ENCODE data around the gene TOX3. TPM values are rescaled to one million over a fixed set of nuclear protein-coding genes. Genes with fewer than 3 reads are reported as not detected.

The TOX3 gene
- total and polyA plus RNA-seq, 5 donors from 2014 or later = not detected

- peaks cover 0 to under 1% of the 10 kb centered on the region in 2 experiments for H3K9me3 ChIP-seq (ENCODE audit: control insufficient read depth in 2 of 2, low read length in 2 of 2)
- no peaks in the 10 kb centered on the region for H3K27me3 Mint-ChIP-seq
- no peak for DNase-seq
- H3K4me3 ChIP-seq (ENCODE audit: low read depth, low read length) = no peak overlapping the region
- no peaks in the 10 kb centered on the region for H3K4me1 ChIP-seq (ENCODE audit: control insufficient read depth, insufficient read depth, low read length, poor library complexity, severe bottlenecking)
- no peak overlapping the region for H3K27ac Mint-ChIP-seq
- ATAC-seq (ENCODE audit: low read depth in 2 of 2) = no peak
- H3K4me3 Mint-ChIP-seq = no peak overlapping the region
- no peaks in the 10 kb centered on the region for H3K36me3 Mint-ChIP-seq
- no peak overlapping the region for H3K27ac ChIP-seq (ENCODE audit: insufficient read depth, low read length, poor library complexity, severe bottlenecking)
- no peaks in the 10 kb centered on the region for H3K27me3 ChIP-seq (ENCODE audit: control insufficient read depth, insufficient read depth, low read length)
- peaks cover 0 to 3% (median 0%) of the 10 kb centered on the region in 4 donors for H3K4me1 Mint-ChIP-seq
- no peaks in the 10 kb centered on the region for H3K36me3 ChIP-seq (ENCODE audit: control insufficient read depth, insufficient read depth, low read length)
- H3K9me3 Mint-ChIP-seq = peaks cover 0 to 7% (median 5%) of the 10 kb centered on the region in 7 donors
Observed at GRCh38 chr16:52411011-52411410, 135.9 kb downstream of the TOX3 start.

GRCh38 chr16:52408191-52408845 is 138.6 kb downstream of the TOX3 start:
- Mint-ChIP-seq H3K27me3 (no peaks in the 10 kb centered on the region), H3K27ac (no peak overlapping the region)

GRCh38 chr16:52407778-52408177 is 139.2 kb downstream of the TOX3 start:
- Histone ChIP-seq H3K27me3 (ENCODE audit: control insufficient read depth, insufficient read depth, low read length) (no peaks in the 10 kb centered on the region), H3K27ac (ENCODE audit: insufficient read depth, low read length, poor library complexity, severe bottlenecking) (no peak overlapping the region), H3K9me3 (ENCODE audit: control insufficient read depth in 2 of 2, low read length in 2 of 2) (peaks cover 0 to 1% of the 10 kb centered on the region in 2 experiments), H3K4me1 (ENCODE audit: control insufficient read depth, insufficient read depth, low read length, poor library complexity, severe bottlenecking) (no peaks in the 10 kb centered on the region), H3K4me3 (ENCODE audit: low read depth, low read length) (no peak overlapping the region), H3K36me3 (ENCODE audit: control insufficient read depth, insufficient read depth, low read length) (no peaks in the 10 kb centered on the region)
- H3K9me3 Mint-ChIP-seq = peaks cover 0 to 6% (median 3%) of the 10 kb centered on the region in 7 donors
- H3K27me3 Mint-ChIP-seq = no peaks in the 10 kb centered on the region
- DNase-seq = no peak
- no peak overlapping the region for H3K27ac Mint-ChIP-seq
- ATAC-seq (ENCODE audit: low read depth in 2 of 2) = no peak
- peaks cover 0 to 3% (median 0%) of the 10 kb centered on the region in 4 donors for H3K4me1 Mint-ChIP-seq
- no peaks in the 10 kb centered on the region for H3K36me3 Mint-ChIP-seq
- H3K4me3 Mint-ChIP-seq = no peak overlapping the region

More at GRCh38 chr16:52408191-52408845, 138.6 kb downstream of the TOX3 start:
- Mint-ChIP-seq H3K36me3 (no peaks in the 10 kb centered on the region), H3K4me3 (no peak overlapping the region), H3K9me3 (peaks cover 0 to 6% (median 2%) of the 10 kb centered on the region in 7 donors), H3K4me1 (peaks cover 0 to 3% (median 0%) of the 10 kb centered on the region in 4 donors)
- H3K4me3 ChIP-seq (ENCODE audit: low read depth, low read length) = no peak overlapping the region
- ATAC-seq (ENCODE audit: low read depth in 2 of 2) (no peak), DNase-seq (no peak)
- H3K27me3 ChIP-seq (ENCODE audit: control insufficient read depth, insufficient read depth, low read length) = no peaks in the 10 kb centered on the region
- no peaks in the 10 kb centered on the region for H3K4me1 ChIP-seq (ENCODE audit: control insufficient read depth, insufficient read depth, low read length, poor library complexity, severe bottlenecking)
- no peaks in the 10 kb centered on the region for H3K36me3 ChIP-seq (ENCODE audit: control insufficient read depth, insufficient read depth, low read length)
- no peak overlapping the region for H3K27ac ChIP-seq (ENCODE audit: insufficient read depth, low read length, poor library complexity, severe bottlenecking)
- peaks cover 0 to 1% of the 10 kb centered on the region in 2 experiments for H3K9me3 ChIP-seq (ENCODE audit: control insufficient read depth in 2 of 2, low read length in 2 of 2)

GRCh38 chr16:52405441-52405840 is 141.5 kb downstream of the TOX3 start:
- Histone ChIP-seq H3K27me3 (ENCODE audit: control insufficient read depth, insufficient read depth, low read length) (no peaks in the 10 kb centered on the region), H3K4me1 (ENCODE audit: control insufficient read depth, insufficient read depth, low read length, poor library complexity, severe bottlenecking) (no peaks in the 10 kb centered on the region), H3K27ac (ENCODE audit: insufficient read depth, low read length, poor library complexity, severe bottlenecking) (no peak overlapping the region), H3K4me3 (ENCODE audit: low read depth, low read length) (no peak overlapping the region), H3K36me3 (ENCODE audit: control insufficient read depth, insufficient read depth, low read length) (no peaks in the 10 kb centered on the region), H3K9me3 (ENCODE audit: control insufficient read depth in 2 of 2, low read length in 2 of 2) (peaks cover 0 to 1% of the 10 kb centered on the region in 2 experiments)
- DNase-seq (no peak), ATAC-seq (ENCODE audit: low read depth in 2 of 2) (no peak)
- no peaks in the 10 kb centered on the region for H3K36me3 Mint-ChIP-seq
- peaks cover 0 to 3% (median 0%) of the 10 kb centered on the region in 4 donors for H3K4me1 Mint-ChIP-seq
- H3K9me3 Mint-ChIP-seq = peaks cover 0 to 6% (median 4%) of the 10 kb centered on the region in 7 donors
- H3K27me3 Mint-ChIP-seq = no peaks in the 10 kb centered on the region
- H3K4me3 Mint-ChIP-seq = no peak overlapping the region
- H3K27ac Mint-ChIP-seq = no peak overlapping the region

GRCh38 chr16:52404546-52404945 is 142.4 kb downstream of the TOX3 start:
- no peaks in the 10 kb centered on the region for H3K4me1 ChIP-seq (ENCODE audit: control insufficient read depth, insufficient read depth, low read length, poor library complexity, severe bottlenecking)
- H3K27ac Mint-ChIP-seq = no peak overlapping the region
- H3K4me3 ChIP-seq (ENCODE audit: low read depth, low read length) = no peak overlapping the region
- H3K27me3 ChIP-seq (ENCODE audit: control insufficient read depth, insufficient read depth, low read length) = no peaks in the 10 kb centered on the region
- no peaks in the 10 kb centered on the region for H3K36me3 ChIP-seq (ENCODE audit: control insufficient read depth, insufficient read depth, low read length)
- H3K36me3 Mint-ChIP-seq = no peaks in the 10 kb centered on the region
- H3K4me3 Mint-ChIP-seq = no peak overlapping the region
- H3K27me3 Mint-ChIP-seq = no peaks in the 10 kb centered on the region
- DNase-seq = no peak
- no peak overlapping the region for H3K27ac ChIP-seq (ENCODE audit: insufficient read depth, low read length, poor library complexity, severe bottlenecking)
- H3K9me3 Mint-ChIP-seq = peaks cover 0 to 6% (median 4%) of the 10 kb centered on the region in 7 donors
- peaks cover 0 to 1% of the 10 kb centered on the region in 2 experiments for H3K9me3 ChIP-seq (ENCODE audit: control insufficient read depth in 2 of 2, low read length in 2 of 2)
- peaks cover 0 to 3% (median 0%) of the 10 kb centered on the region in 4 donors for H3K4me1 Mint-ChIP-seq
- no peak for ATAC-seq (ENCODE audit: low read depth in 2 of 2)

- Mint-ChIP-seq H3K27ac (no peak overlapping the region), H3K4me3 (no peak overlapping the region), H3K9me3 (peaks cover 0 to 12% (median 8%) of the 10 kb centered on the region in 7 donors), H3K4me1 (no peaks in the 10 kb centered on the region), H3K27me3 (no peaks in the 10 kb centered on the region), H3K36me3 (no peaks in the 10 kb centered on the region)
- Histone ChIP-seq H3K9me3 (ENCODE audit: control insufficient read depth in 2 of 2, low read length in 2 of 2) (no peaks in the 10 kb centered on the region), H3K4me1 (ENCODE audit: control insufficient read depth, insufficient read depth, low read length, poor library complexity, severe bottlenecking) (no peaks in the 10 kb centered on the region), H3K36me3 (ENCODE audit: control insufficient read depth, insufficient read depth, low read length) (no peaks in the 10 kb centered on the region), H3K27ac (ENCODE audit: insufficient read depth, low read length, poor library complexity, severe bottlenecking) (no peak overlapping the region), H3K4me3 (ENCODE audit: low read depth, low read length) (no peak overlapping the region), H3K27me3 (ENCODE audit: control insufficient read depth, insufficient read depth, low read length) (no peaks in the 10 kb centered on the region)
- no peak for DNase-seq
- no peak for ATAC-seq (ENCODE audit: low read depth in 2 of 2)
Observed at GRCh38 chr16:52399116-52399515, 147.8 kb downstream of the TOX3 start.

GRCh38 chr16:52398491-52398960 is 148.4 kb downstream of the TOX3 start:
- DNase-seq = no peak
- Histone ChIP-seq H3K27ac (ENCODE audit: insufficient read depth, low read length, poor library complexity, severe bottlenecking) (no peak overlapping the region), H3K4me3 (ENCODE audit: low read depth, low read length) (no peak overlapping the region), H3K4me1 (ENCODE audit: control insufficient read depth, insufficient read depth, low read length, poor library complexity, severe bottlenecking) (no peaks in the 10 kb centered on the region), H3K36me3 (ENCODE audit: control insufficient read depth, insufficient read depth, low read length) (no peaks in the 10 kb centered on the region), H3K9me3 (ENCODE audit: control insufficient read depth in 2 of 2, low read length in 2 of 2) (no peaks in the 10 kb centered on the region), H3K27me3 (ENCODE audit: control insufficient read depth, insufficient read depth, low read length) (no peaks in the 10 kb centered on the region)
- ATAC-seq (ENCODE audit: low read depth in 2 of 2) = no peak
- no peaks in the 10 kb centered on the region for H3K36me3 Mint-ChIP-seq
- H3K4me1 Mint-ChIP-seq = no peaks in the 10 kb centered on the region
- H3K9me3 Mint-ChIP-seq = peaks cover 0 to 12% (median 8%) of the 10 kb centered on the region in 7 donors
- no peak overlapping the region for H3K27ac Mint-ChIP-seq
- no peak overlapping the region for H3K4me3 Mint-ChIP-seq
- H3K27me3 Mint-ChIP-seq = no peaks in the 10 kb centered on the region

- no peaks in the 10 kb centered on the region for H3K4me1 Mint-ChIP-seq
- H3K4me3 Mint-ChIP-seq = no peak overlapping the region
- H3K36me3 Mint-ChIP-seq = no peaks in the 10 kb centered on the region
- Histone ChIP-seq H3K27ac (ENCODE audit: insufficient read depth, low read length, poor library complexity, severe bottlenecking) (no peak overlapping the region), H3K9me3 (ENCODE audit: control insufficient read depth in 2 of 2, low read length in 2 of 2) (no peaks in the 10 kb centered on the region), H3K4me3 (ENCODE audit: low read depth, low read length) (no peak overlapping the region), H3K36me3 (ENCODE audit: control insufficient read depth, insufficient read depth, low read length) (no peaks in the 10 kb centered on the region), H3K4me1 (ENCODE audit: control insufficient read depth, insufficient read depth, low read length, poor library complexity, severe bottlenecking) (no peaks in the 10 kb centered on the region), H3K27me3 (ENCODE audit: control insufficient read depth, insufficient read depth, low read length) (no peaks in the 10 kb centered on the region)
- no peak overlapping the region for H3K27ac Mint-ChIP-seq
- no peak for DNase-seq
- no peaks in the 10 kb centered on the region for H3K27me3 Mint-ChIP-seq
- H3K9me3 Mint-ChIP-seq = peaks cover 0 to 12% (median 5%) of the 10 kb centered on the region in 7 donors
- ATAC-seq (ENCODE audit: low read depth in 2 of 2) = no peak
Observed at GRCh38 chr16:52398021-52398420, 148.9 kb downstream of the TOX3 start.
